SIG-M5 treated with dmso at 0.1 percent for 504 hours (cell line): ENCODE results near the gene RHBDF1.

Source experiments
- DNase-seq: peaks from one replicate; lab custom pipeline; 2025; ENCODE audit not compliant: unreplicated experiment; lab: John Stamatoyannopoulos, UW

Gene RHBDF1

DNA sequence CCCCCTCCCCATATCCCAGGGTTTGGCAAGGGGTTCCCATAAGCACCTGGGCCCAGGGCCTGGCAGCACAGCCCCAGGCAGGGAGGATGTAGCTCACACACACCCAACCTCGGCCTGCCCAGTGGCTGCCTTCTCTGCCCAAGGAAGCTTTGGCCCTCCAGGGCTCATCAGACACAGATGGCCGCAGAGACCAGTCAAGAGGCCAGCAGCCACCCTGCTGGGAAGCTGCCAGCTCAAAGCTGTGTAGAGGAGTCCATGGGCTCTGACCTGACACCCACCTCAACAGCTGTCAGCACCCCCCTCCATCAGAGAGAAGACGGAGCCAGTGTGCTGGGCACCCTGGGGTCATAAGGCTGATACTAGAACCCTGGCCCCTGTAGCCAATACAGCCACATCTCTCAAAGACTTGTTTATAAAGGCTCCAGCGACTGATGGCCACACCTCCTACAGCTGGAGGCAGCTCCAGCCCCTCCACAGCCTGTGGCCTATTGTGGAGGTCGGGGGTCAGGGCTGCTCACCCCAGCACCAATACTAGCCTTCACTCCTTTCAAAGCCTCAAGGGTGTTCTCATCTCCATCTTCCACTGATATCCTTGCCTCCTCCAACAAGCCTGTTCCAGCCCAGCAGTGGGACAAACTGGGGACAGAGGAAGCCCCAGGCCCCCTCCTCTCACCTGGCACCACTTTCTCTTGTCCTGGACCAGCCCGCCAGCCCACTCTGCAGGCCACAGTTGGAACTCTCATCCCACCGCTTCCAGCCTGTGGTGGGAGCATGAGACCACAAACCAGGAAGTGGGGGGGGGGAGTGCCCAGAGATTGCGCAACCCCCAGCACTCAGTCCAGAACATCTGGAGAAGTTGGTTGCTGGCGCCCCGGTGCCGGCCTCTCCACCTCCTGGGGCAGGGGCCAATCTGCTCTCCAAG lies 3.4 kb upstream of the RHBDF1 start:
- peak; percentile 77 for DNase-seq

- no peak for DNase-seq
Measured at GRCh38 chr16:74747-75334, 2.4 kb upstream of the RHBDF1 start.

DNA sequence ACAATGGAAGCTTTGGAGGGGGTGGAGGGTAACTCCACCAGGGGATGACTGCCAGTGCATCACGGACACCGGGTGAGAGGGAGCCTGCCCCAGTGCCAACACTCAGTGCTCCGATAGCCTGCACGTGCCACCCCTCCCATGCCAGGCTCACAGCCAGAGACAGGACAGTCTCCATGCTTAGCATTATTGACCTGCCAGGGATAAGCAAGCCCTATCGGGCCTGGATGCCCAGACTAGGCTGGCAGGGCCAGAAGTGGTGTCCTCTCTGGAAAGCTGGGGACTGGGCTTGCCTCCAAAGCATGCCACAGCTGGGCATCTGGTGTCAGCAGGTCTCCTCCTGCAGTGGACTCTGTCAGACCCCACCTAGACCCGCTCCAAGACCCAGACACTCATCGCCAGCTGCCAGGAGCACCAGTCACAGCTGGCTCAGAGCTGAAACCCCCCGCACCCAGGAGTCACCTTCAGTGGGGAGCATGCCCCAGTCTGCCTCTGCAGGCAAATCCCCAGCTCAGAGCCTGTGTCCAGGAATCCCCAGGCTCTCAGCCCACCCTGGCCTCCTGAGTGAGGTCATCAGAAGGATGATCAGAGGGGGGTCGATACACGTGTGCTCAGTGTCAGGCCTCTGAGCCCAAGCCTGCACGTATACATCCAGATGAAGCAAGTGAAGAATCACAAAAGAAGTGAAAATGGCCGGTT lies 1.8 kb upstream of the RHBDF1 start:
- no peak for DNase-seq

GRCh38 chr16:71540-72401 lies 660 bp downstream of the RHBDF1 start:
- DNase-seq, result peak; percentile 52

GRCh38 chr16:71210-71539 lies 1.3 kb downstream of the RHBDF1 start:
- no peak for DNase-seq

DNA sequence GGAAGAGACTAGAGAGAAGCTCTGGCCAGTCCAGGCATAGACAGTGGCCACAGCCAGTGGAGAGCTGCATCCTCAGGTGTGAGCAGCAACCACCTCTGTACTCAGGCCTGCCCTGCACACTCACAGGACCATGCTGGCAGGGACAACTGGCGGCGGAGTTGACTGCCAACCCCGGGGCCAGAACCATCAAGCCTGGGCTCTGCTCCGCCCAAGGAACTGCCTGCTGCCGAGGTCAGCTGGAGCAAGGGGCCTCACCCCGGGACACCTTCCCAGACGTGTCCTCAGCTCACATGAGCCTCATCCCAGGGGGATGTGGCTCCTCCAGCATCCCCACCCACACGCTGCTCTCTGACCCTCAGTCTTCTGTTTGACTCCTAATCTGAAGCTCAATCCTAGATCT lies 3.2 kb downstream of the RHBDF1 start:
- no peak for DNase-seq

- DNase-seq, result no peak
Measured at GRCh38 chr16:67884-68789, 4.3 kb downstream of the RHBDF1 start.

DNA sequence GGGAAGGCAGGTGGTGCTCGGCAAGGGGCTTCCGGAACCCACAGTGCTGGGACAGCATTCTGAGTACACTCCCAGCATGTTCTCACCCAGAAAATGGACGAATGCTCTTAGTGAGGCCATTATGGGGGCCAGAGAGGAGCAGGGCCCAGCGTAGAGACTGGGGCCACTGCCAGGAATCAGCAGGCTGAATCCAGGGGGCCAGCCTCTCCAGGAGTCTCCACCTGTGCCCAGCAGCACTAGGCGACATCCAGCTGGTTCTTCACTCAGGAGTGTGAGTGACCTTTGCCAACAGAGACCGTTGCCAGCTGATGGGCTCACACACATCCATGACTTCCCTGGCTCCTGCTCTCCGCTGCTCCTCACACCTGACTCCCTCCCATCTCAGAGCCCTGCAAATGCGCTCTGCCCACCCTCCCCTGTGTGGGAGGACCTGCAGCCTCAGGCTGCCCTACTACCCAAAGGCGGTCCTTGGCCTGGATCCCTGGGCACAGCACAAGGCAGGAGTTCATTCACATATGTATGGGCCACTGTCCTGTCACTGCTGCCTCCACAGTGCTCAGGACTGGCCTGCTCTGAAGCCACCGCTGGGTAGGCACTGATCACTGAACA lies 5.1 kb downstream of the RHBDF1 start:
- no peak for DNase-seq

DNA sequence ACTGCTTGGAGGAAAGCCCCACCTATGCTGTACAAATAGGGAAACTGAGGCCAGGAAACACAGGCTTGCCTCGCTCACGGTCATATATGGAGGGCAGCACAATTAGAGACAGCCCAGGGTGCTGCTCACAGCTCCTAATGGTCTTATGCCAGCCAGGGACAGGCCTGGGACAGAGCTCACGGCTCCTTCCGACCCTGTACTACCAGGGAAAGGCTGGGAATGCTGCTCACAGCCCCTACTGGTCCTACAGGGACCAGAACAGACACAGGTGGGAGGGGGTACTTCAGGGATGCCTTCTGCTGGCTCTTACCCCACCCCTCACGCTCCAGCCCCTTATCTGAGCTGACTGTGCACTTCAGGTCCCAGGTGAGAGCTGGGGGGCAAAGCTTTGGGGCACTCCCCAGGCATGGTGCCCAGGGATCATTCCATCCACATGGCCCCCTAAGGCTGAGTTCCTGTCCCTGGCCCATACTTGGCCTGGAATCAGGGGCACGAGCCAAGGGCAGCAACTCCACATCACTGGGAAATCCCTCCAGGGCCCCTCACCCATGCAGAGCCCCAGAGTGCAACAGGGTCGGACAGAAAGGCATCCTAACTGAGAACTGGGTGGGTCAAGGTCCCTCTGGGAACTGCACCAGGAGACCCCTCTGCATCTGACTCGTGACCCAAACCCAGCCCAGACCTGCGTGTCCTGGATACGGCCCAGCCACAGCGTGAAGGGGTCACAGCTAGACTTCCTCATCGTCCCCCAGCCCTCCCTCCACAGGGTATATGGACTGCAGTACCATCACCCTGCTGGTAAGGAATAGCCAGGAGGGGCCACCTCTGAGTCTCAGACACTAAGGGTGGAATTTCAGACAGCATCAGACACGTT lies 5.9 kb downstream of the RHBDF1 start:
- no peak for DNase-seq

- peak; percentile 77 for DNase-seq
Measured at GRCh38 chr16:65745-66144, 6.7 kb downstream of the RHBDF1 start.

DNA sequence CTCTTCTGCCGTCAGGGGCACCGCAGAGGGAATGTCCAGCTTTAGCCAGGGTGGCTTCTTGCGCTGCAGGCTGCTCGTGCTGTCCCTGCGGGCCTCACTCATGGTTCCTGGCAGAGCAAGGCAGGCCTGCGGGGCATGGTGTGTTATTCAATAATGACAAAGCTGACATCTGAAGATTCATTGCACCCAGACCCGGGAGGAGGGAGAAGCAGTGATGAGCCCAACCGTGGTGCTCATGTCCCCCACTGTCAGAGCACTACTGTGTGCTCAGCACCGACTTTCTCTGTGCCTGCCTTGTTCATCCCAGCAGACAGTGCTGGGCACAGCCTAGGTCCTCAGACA lies 7.5 kb downstream of the RHBDF1 start:
- no peak for DNase-seq

- DNase-seq, result no peak
Measured at GRCh38 chr16:63998-64913, 8.2 kb downstream of the RHBDF1 start.

- DNase-seq, result no peak
Measured at GRCh38 chr16:63466-63865, 9.0 kb downstream of the RHBDF1 start.

DNA sequence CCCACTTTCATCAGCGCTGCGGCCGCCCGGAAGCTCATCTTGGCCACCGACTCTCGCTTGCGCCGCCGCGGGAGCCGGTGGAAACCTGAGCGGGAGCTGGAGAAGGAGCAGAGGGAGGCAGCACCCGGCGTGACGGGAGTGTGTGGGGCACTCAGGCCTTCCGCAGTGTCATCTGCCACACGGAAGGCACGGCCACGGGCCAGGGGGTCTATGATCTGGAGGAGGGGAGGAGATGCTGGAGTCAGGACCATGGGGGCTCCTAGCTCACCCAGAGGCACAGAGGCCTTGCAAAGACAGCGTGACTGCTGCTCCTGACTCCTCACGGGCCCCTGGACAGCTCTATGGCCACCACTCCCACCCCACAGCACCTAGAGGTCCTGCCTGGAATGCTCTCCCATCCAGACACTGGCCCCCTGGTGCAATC lies 9.5 kb downstream of the RHBDF1 start:
- DNase-seq, result no peak

GRCh38 chr16:62283-62967 lies 10.0 kb downstream of the RHBDF1 start:
- no peak for DNase-seq

DNA sequence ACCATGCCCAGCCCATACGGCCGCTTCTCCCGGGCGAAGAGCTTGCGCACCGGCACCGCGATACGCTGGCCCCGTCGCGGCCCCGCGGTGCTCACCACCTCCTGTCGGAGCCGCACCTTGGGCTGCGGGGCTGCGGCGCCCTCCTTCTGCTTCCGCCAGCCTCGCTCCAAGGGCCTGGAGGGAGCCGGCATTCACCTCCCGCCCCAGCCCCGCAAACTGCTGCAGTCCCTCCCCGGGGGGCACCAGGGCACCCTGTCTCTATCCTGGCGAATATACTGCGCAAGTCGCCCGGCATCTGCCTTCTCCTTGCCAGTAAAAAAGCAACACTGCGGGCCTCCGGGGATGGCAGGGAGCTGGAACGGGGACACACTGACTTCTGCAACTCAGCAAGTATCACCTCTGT lies 10.6 kb downstream of the RHBDF1 start:
- DNase-seq, result no peak
